HG03558 (cell line): ENCODE measurements around the gene LNX2.

ENCODE experiments used
- ATAC-seq: cut with Tn5 transposase; IDR thresholded peaks from one replicate; pipeline ENCODE4 v1.9.1; 2021; ENCODE audit warnings: moderate number of reproducible peaks; ENCODE audit not compliant: unreplicated experiment; ENCODE audit errors: extremely low read depth

LNX2 gene

GRCh38 chr13:27570906-27571305 is 49.4 kb downstream of the LNX2 start:
- no peak for ATAC-seq

- no peak for ATAC-seq
Observed at GRCh38 chr13:27569405-27569804, 50.9 kb downstream of the LNX2 start.

GRCh38 chr13:27565818-27566217 is 54.5 kb downstream of the LNX2 start:
- no peak for ATAC-seq

- ATAC-seq = no peak
Observed at GRCh38 chr13:27562457-27562856, 57.9 kb downstream of the LNX2 start.

- no peak for ATAC-seq
Observed at GRCh38 chr13:27559719-27560118, 60.6 kb downstream of the LNX2 start.

- ATAC-seq = no peak
Observed at GRCh38 chr13:27556109-27556508, 64.2 kb downstream of the LNX2 start.

- ATAC-seq = no peak
Observed at GRCh38 chr13:27551562-27551961, 68.8 kb downstream of the LNX2 start.

- no peak for ATAC-seq
Observed at GRCh38 chr13:27549406-27549981, 70.8 kb downstream of the LNX2 start.

- ATAC-seq = no peak
Observed at GRCh38 chr13:27542220-27542619, 78.1 kb downstream of the LNX2 start.

GRCh38 chr13:27541386-27541785 is 78.9 kb downstream of the LNX2 start:
- ATAC-seq = no peak

GRCh38 chr13:27536361-27537101 is 83.8 kb downstream of the LNX2 start:
- ATAC-seq = no peak

- ATAC-seq = no peak
Observed at GRCh38 chr13:27535546-27535945, 84.8 kb downstream of the LNX2 start.

GRCh38 chr13:27534981-27535380 is 85.3 kb downstream of the LNX2 start:
- no peak for ATAC-seq

- no peak for ATAC-seq
Observed at GRCh38 chr13:27534108-27534980, 86.0 kb downstream of the LNX2 start.

- ATAC-seq = no peak
Observed at GRCh38 chr13:27533155-27533643, 87.1 kb downstream of the LNX2 start.

- no peak for ATAC-seq
Observed at GRCh38 chr13:27528908-27529307, 91.4 kb downstream of the LNX2 start.

- no peak for ATAC-seq
Observed at GRCh38 chr13:27526516-27526915, 93.8 kb downstream of the LNX2 start.

- ATAC-seq = no peak
Observed at GRCh38 chr13:27524981-27525975, 95.1 kb downstream of the LNX2 start.

GRCh38 chr13:27523346-27524073 is 96.8 kb downstream of the LNX2 start:
- no peak for ATAC-seq
